Measurements from ENCODE around the gene RPUSD1.

GRCh38 chr16:821751-822150 is 33.6 kb upstream of the RPUSD1 start:
- TF ChIP-seq CTCF (IDR thresholded peaks at IDR 0.05) (no peak), EP300 (IDR thresholded peaks at IDR 0.05) (no peak)

Measured in upper lobe of left lung (tissue), 4 donors.